ENCODE results near the gene CSK.

Gene CSK

DNA sequence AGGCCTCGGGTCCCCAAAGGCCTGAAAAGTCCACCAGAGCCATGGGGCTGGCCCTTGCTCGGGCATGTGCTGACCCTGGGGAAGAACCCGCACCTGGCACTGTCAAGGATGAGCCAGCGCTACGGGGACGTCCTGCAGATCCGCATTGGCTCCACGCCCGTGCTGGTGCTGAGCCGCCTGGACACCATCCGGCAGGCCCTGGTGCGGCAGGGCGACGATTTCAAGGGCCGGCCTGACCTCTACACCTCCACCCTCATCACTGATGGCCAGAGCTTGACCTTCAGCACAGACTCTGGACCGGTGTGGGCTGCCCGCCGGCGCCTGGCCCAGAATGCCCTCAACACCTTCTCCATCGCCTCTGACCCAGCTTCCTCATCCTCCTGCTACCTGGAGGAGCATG lies 32.0 kb upstream of the CSK start:
- Histone ChIP-seq H3K14ac (ENCODE audit: low read length) (peak overlapping the region; percentile 38), H2AK5ac (ENCODE audit: low read depth, low read length) (peak overlapping the region; percentile 17), H3K27ac (replicated peaks; ENCODE audit: low read length) (no peak overlapping the region), H2BK120ac (ENCODE audit: low read depth, low read length) (no peak overlapping the region), H3K23ac (ENCODE audit: low read depth, low read length, poor library complexity) (peak overlapping the region; percentile 56), H3K9me3 (replicated peaks in 1 of 2; ENCODE audit: control insufficient read depth in 2 of 2, insufficient read depth in 1 of 2, low read depth in 1 of 2, low read length in 2 of 2) (peaks cover 0 to 2% of the 10 kb centered on the region in 2 donors), H3K79me1 (ENCODE audit: low read depth, low read length) (no peaks in the 10 kb centered on the region), H3K9ac (ENCODE audit: low read depth, low read length, poor library complexity) (no peak overlapping the region), H2AFZ (ENCODE audit: low read length) (no peak overlapping the region), H2BK15ac (ENCODE audit: low read length) (no peak overlapping the region), H2BK5ac (ENCODE audit: low read length) (no peak overlapping the region), H3K4me1 (ENCODE audit: control insufficient read depth in 2 of 2, insufficient read depth in 1 of 2, low read depth in 1 of 2, low read length in 2 of 2) (peaks cover 0 to 11% of the 10 kb centered on the region in 2 donors), H3K4me3 (ENCODE audit: low read length in 2 of 2) (no peak overlapping the region), H4K8ac (ENCODE audit: low read depth, low read length) (no peak overlapping the region), H2BK12ac (ENCODE audit: low read length) (no peak overlapping the region), H3K18ac (ENCODE audit: low read length) (peak overlapping the region; percentile 62), H3K4ac (ENCODE audit: low read length) (no peak overlapping the region), H3K4me2 (ENCODE audit: insufficient read depth, low read length, poor library complexity, severe bottlenecking) (no peak overlapping the region), H3K27me3 (ENCODE audit: control insufficient read depth in 3 of 3, insufficient read depth in 3 of 3, low read depth in 1 of 3, low read length in 3 of 3) (peaks cover 0 to 43% (median 38%) of the 10 kb centered on the region in 3 experiments), H3K36me3 (replicated peaks in 1 of 2; ENCODE audit: control insufficient read depth in 2 of 2, insufficient read depth in 2 of 2, low read length in 2 of 2) (no peaks in the 10 kb centered on the region), H4K91ac (ENCODE audit: low read depth, low read length, poor library complexity) (no peak overlapping the region)
- WGBS, 2 donors (ENCODE audit: extremely low coverage in 2 of 2, insufficient read length in 2 of 2, insufficient replicate concordance in 1 of 2), result no CpG with 5 or more reads among the region's 20 CpGs
- DNase-seq (ENCODE audit: low spot score), result no peak

DNA sequence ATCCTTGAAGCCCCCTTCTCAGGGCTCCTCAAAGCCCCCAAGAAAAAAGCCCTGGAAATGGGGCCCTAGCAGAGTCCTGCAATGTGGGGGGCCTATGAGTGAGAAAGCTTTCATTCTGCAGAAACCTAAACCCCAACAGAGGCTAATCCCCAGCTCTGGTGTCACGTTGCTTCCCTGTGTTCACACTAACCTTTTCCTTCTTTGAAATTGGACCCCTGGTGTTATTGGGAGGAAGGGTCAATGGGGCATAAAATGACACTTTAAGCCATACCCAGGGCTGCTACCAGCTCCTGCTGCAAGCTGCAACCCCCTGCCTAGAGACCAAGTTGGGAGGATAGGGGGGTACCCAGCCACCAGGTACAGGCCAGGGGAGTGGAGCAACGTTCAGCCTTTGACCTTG lies 31.1 kb upstream of the CSK start:
- Histone ChIP-seq H2BK120ac (ENCODE audit: low read depth, low read length) (no peak overlapping the region), H2BK15ac (ENCODE audit: low read length) (no peak overlapping the region), H3K9me3 (replicated peaks in 1 of 2; ENCODE audit: control insufficient read depth in 2 of 2, insufficient read depth in 1 of 2, low read depth in 1 of 2, low read length in 2 of 2) (peaks cover 0 to 2% of the 10 kb centered on the region in 2 donors), H2BK12ac (ENCODE audit: low read length) (no peak overlapping the region), H2AFZ (ENCODE audit: low read length) (no peak overlapping the region), H3K9ac (ENCODE audit: low read depth, low read length, poor library complexity) (no peak overlapping the region), H3K4ac (ENCODE audit: low read length) (no peak overlapping the region), H3K4me1 (ENCODE audit: control insufficient read depth in 2 of 2, insufficient read depth in 1 of 2, low read depth in 1 of 2, low read length in 2 of 2) (peaks cover 0 to 11% of the 10 kb centered on the region in 2 donors), H3K27ac (replicated peaks; ENCODE audit: low read length) (no peak overlapping the region), H3K27me3 (ENCODE audit: control insufficient read depth in 3 of 3, insufficient read depth in 3 of 3, low read depth in 1 of 3, low read length in 3 of 3) (peaks cover 0 to 43% (median 38%) of the 10 kb centered on the region in 3 experiments), H3K14ac (ENCODE audit: low read length) (no peak overlapping the region), H3K23ac (ENCODE audit: low read depth, low read length, poor library complexity) (no peak overlapping the region), H3K18ac (ENCODE audit: low read length) (no peak overlapping the region), H3K79me1 (ENCODE audit: low read depth, low read length) (no peaks in the 10 kb centered on the region), H4K8ac (ENCODE audit: low read depth, low read length) (no peak overlapping the region), H2AK5ac (ENCODE audit: low read depth, low read length) (no peak overlapping the region), H3K4me2 (ENCODE audit: insufficient read depth, low read length, poor library complexity, severe bottlenecking) (no peak overlapping the region), H4K91ac (ENCODE audit: low read depth, low read length, poor library complexity) (no peak overlapping the region), H2BK5ac (ENCODE audit: low read length) (no peak overlapping the region), H3K4me3 (ENCODE audit: low read length in 2 of 2) (no peak overlapping the region), H3K36me3 (replicated peaks in 1 of 2; ENCODE audit: control insufficient read depth in 2 of 2, insufficient read depth in 2 of 2, low read length in 2 of 2) (no peaks in the 10 kb centered on the region)
- WGBS, 2 donors (ENCODE audit: extremely low coverage in 2 of 2, insufficient read length in 2 of 2, insufficient replicate concordance in 1 of 2), result no CpG with 5 or more reads among the region's 2 CpGs
- peak; percentile 50 for DNase-seq (ENCODE audit: low spot score)

DNA sequence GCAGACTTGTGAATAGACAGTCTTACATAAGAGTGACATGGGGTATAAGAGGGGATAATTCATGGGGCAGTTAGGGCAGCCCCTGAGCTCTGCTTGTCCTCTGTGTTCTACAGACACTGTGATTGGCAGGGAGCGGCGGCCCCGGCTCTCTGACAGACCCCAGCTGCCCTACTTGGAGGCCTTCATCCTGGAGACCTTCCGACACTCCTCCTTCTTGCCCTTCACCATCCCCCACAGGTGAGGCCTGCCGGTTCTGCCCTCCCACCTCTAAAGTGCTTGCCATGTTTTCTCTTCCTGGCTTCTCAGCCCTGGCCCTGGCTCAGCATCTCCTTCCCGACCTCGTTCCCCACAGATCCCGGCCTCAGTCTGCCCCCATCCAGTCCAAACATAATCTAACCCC lies 29.9 kb upstream of the CSK start:
- Histone ChIP-seq H3K4me3 (ENCODE audit: low read length in 2 of 2) (no peak overlapping the region), H3K4me1 (ENCODE audit: control insufficient read depth in 2 of 2, insufficient read depth in 1 of 2, low read depth in 1 of 2, low read length in 2 of 2) (peaks cover 0 to 11% of the 10 kb centered on the region in 2 donors), H3K27me3 (ENCODE audit: control insufficient read depth in 3 of 3, insufficient read depth in 3 of 3, low read depth in 1 of 3, low read length in 3 of 3) (peaks cover 0 to 38% (median 38%) of the 10 kb centered on the region in 3 experiments), H3K9ac (ENCODE audit: low read depth, low read length, poor library complexity) (no peak overlapping the region), H3K27ac (replicated peaks; ENCODE audit: low read length) (no peak overlapping the region), H3K36me3 (replicated peaks in 1 of 2; ENCODE audit: control insufficient read depth in 2 of 2, insufficient read depth in 2 of 2, low read length in 2 of 2) (no peaks in the 10 kb centered on the region), H3K9me3 (replicated peaks in 1 of 2; ENCODE audit: control insufficient read depth in 2 of 2, insufficient read depth in 1 of 2, low read depth in 1 of 2, low read length in 2 of 2) (peaks cover 0 to 2% of the 10 kb centered on the region in 2 donors), H3K4me2 (ENCODE audit: insufficient read depth, low read length, poor library complexity, severe bottlenecking) (no peak overlapping the region), H3K18ac (ENCODE audit: low read length) (no peak overlapping the region), H2BK5ac (ENCODE audit: low read length) (no peak overlapping the region), H2BK12ac (ENCODE audit: low read length) (no peak overlapping the region), H3K79me1 (ENCODE audit: low read depth, low read length) (no peaks in the 10 kb centered on the region), H2BK15ac (ENCODE audit: low read length) (no peak overlapping the region), H3K14ac (ENCODE audit: low read length) (peak overlapping the region; percentile 32), H3K4ac (ENCODE audit: low read length) (no peak overlapping the region), H4K8ac (ENCODE audit: low read depth, low read length) (no peak overlapping the region), H3K23ac (ENCODE audit: low read depth, low read length, poor library complexity) (no peak overlapping the region), H2BK120ac (ENCODE audit: low read depth, low read length) (no peak overlapping the region), H2AFZ (ENCODE audit: low read length) (no peak overlapping the region), H4K91ac (ENCODE audit: low read depth, low read length, poor library complexity) (no peak overlapping the region), H2AK5ac (ENCODE audit: low read depth, low read length) (no peak overlapping the region)
- no peak for DNase-seq (ENCODE audit: low spot score)
- no CpG with 5 or more reads among the region's 8 CpGs for WGBS, 2 donors (ENCODE audit: extremely low coverage in 2 of 2, insufficient read length in 2 of 2, insufficient replicate concordance in 1 of 2)

DNA sequence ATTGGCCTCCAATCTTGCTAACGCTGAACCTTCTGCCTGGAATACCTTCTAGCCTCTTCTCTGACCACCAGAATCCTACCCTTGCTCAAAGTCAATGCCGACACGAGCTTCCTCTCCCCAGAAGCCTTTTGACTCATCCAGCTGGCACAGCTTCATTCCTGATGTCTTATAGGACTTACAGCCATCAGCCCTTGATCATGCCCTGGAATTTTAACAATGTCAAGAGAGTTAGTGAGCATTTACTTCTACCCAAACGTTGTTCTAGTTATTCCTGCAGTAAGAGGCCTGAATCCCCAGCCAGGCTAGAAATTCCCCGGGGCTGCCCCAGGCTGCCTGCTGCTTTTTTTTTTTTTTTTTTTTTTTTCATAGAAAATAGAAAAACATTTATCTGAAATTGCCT lies 29.3 kb upstream of the CSK start:
- Histone ChIP-seq H3K14ac (ENCODE audit: low read length) (no peak overlapping the region), H3K4ac (ENCODE audit: low read length) (no peak overlapping the region), H3K79me1 (ENCODE audit: low read depth, low read length) (no peaks in the 10 kb centered on the region), H3K4me1 (ENCODE audit: control insufficient read depth in 2 of 2, insufficient read depth in 1 of 2, low read depth in 1 of 2, low read length in 2 of 2) (peaks cover 0 to 11% of the 10 kb centered on the region in 2 donors), H3K4me2 (ENCODE audit: insufficient read depth, low read length, poor library complexity, severe bottlenecking) (no peak overlapping the region), H2BK15ac (ENCODE audit: low read length) (no peak overlapping the region), H3K23ac (ENCODE audit: low read depth, low read length, poor library complexity) (no peak overlapping the region), H3K18ac (ENCODE audit: low read length) (no peak overlapping the region), H3K4me3 (ENCODE audit: low read length in 2 of 2) (no peak overlapping the region), H4K8ac (ENCODE audit: low read depth, low read length) (no peak overlapping the region), H2BK5ac (ENCODE audit: low read length) (no peak overlapping the region), H3K9ac (ENCODE audit: low read depth, low read length, poor library complexity) (no peak overlapping the region), H2BK12ac (ENCODE audit: low read length) (no peak overlapping the region), H4K91ac (ENCODE audit: low read depth, low read length, poor library complexity) (no peak overlapping the region), H3K9me3 (replicated peaks in 1 of 2; ENCODE audit: control insufficient read depth in 2 of 2, insufficient read depth in 1 of 2, low read depth in 1 of 2, low read length in 2 of 2) (peaks cover 0 to 2% of the 10 kb centered on the region in 2 donors), H2BK120ac (ENCODE audit: low read depth, low read length) (no peak overlapping the region), H3K27me3 (ENCODE audit: control insufficient read depth in 3 of 3, insufficient read depth in 3 of 3, low read depth in 1 of 3, low read length in 3 of 3) (peaks cover 0 to 38% (median 38%) of the 10 kb centered on the region in 3 experiments), H3K27ac (replicated peaks; ENCODE audit: low read length) (no peak overlapping the region), H3K36me3 (replicated peaks in 1 of 2; ENCODE audit: control insufficient read depth in 2 of 2, insufficient read depth in 2 of 2, low read length in 2 of 2) (no peaks in the 10 kb centered on the region), H2AFZ (ENCODE audit: low read length) (no peak overlapping the region), H2AK5ac (ENCODE audit: low read depth, low read length) (no peak overlapping the region)
- no CpG with 5 or more reads among the region's 5 CpGs for WGBS, 2 donors (ENCODE audit: extremely low coverage in 2 of 2, insufficient read length in 2 of 2, insufficient replicate concordance in 1 of 2)
- DNase-seq (ENCODE audit: low spot score), result no peak
